ENCODE data around the gene NCOA3. TPM values are rescaled to one million over a fixed set of nuclear protein-coding genes. Genes with fewer than 3 reads are reported as not detected.
A peak's percentile ranks its signal among the peaks of the same experiment; 100 is the strongest.
"Not testable (repeated sequence)": the region's sequence is repeated elsewhere in the genome, so short reads cannot be mapped to it uniquely, and the experiment has no call there.

The NCOA3 gene
- polyA plus RNA-seq, 1 donor: 15.9 TPM

DNA sequence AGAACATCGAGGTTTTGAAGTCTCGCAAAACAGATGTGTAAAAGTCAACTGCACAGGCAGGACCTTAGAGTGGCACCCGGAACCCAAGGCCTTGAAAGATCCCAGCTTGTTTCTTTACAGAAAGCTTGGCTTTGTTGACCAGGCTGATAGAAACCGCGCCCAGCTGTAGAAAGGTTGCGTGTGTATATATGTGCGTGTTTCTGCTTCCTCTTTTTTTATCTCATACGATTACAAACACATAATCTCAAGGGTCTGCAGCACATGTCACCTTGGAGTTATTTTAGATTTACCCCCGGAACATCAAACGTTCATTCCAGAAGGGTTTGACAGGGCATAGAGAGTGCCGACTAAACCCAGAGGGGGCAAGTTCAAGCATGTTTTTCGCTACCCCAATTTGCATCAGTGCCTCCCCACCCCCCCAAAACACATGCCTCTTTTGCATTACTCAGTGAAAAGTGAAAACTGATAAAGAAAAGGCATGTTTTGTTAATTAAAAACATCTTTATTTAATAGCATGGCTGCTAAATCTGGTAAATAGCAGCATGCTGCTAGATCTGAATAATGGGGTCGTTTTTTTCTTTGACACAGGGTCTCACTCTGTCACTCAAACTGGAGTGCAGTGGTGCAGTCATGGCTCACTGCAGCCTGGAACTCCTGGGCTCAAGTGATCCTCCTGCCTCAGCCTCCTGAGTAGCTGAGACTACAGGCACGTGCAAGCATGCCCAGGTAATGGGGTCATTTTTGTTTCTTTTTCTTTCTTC is 33.2 kb upstream of the NCOA3 start:
- DNase-seq: no peak

GRCh38 chr20:47475419-47476044 is 26.2 kb upstream of the NCOA3 start:
- DNase-seq: no peak

GRCh38 chr20:47476452-47476851 is 25.2 kb upstream of the NCOA3 start:
- DNase-seq: no peak

DNA sequence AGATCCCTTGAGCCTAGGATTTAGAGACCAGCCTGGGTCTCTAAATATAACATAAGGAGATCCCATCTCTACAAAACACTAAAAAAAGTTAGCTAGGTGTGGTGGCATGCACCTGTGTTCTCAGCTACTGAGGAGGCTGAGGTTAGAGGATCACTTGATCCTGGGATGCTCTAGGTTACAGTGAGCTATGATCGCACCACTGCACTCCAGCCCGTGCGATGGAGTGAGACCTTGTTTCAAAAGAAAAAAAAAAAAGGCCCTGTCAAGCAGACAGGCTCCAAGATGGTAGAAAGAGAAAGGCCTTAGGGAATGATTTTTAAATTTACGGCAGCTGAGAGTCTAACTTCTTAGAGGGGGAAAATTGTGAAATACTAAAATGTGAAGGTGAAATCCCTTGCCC is 22.6 kb upstream of the NCOA3 start:
- no peak for DNase-seq

- DNase-seq: no peak
Observed at GRCh38 chr20:47479506-47479905, 22.2 kb upstream of the NCOA3 start.

DNA sequence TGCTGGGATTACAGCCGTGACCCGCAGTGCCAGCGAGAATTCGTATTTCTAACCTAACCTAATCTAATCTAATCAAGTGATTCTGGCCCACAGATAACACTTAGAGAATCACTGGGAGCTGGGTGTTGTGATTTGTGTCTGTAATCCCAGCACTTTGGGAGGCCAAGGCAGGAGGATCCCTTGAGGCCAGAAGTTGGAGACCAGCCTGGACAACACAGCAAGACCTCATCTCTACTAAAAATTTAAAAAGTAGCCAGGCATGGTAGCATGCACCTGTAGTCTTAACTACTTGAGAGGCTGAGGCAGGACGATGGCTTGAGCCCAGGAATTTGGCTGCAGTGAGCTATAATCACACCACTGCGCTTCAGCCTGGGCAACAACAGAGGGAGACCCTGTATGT is 21.4 kb upstream of the NCOA3 start:
- no peak for DNase-seq

DNA sequence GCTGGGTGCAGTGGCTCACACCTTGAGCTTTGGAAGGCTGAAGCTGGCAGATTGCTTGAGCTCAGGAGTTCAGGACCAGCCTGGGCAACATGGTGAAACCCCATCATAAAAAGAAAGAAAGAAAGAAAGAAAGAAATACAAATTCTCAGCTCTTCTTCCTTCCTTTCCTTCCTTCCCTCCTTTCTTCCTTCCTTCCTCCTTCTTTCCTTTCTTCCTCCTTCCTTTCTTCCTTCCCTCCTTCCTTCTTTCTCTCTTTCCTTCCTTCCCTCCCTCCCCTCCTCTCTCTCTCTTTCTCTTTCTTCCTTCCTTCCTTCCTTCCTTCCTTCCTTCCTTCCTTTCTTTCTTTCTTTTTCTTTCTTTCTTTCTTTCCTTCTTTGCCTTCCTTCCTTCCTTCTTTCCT is 21.0 kb upstream of the NCOA3 start:
- no peak for DNase-seq

DNA sequence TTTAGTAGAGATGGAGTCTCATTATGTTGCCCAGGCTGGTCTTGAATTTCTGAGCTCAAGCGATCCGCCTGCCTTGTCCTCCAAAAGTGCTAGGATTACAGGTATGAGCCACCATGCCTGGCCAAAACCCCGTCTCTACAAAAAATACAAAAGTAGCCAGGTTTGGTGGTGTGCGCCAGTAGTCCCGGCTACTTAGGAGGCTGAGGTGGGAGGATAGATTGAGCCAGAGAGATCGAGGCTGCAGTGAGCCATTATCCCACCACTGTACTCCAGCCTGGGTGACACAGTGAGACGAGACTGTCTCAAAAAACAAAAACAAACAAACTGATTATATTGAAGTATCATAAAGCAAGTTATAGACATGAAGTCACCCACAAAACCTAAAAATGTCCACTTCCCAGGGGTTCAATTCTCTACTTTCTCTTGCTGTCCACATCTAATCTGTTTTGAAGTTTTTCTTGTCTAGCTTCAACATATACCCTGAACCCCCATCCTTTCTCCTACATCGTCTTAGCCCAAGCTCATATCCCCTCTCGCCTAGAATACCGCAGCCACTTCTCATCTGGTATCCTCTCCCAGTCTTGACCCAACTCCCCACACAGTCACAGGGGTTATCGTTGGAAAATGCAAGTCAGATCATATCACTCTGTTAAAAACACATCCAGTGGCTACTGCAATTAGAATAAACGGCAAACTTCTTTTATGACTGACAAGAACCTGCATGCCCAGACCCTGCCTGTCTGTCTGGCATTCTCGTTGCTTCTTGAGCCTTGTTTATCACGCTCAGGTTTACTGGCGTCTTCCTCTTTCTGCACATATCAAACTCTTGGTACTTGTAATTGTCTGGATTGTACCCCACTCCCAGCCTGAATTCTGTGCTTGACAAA is 20.1 kb upstream of the NCOA3 start:
- DNase-seq: no peak

- DNase-seq: no peak
Observed at GRCh38 chr20:47482705-47483104, 19.0 kb upstream of the NCOA3 start.

- DNase-seq: no peak
Observed at GRCh38 chr20:47484303-47484702, 17.4 kb upstream of the NCOA3 start.

GRCh38 chr20:47487175-47487917 is 14.3 kb upstream of the NCOA3 start:
- no peak for DNase-seq

- DNase-seq: no peak
Observed at GRCh38 chr20:47489448-47489872, 12.2 kb upstream of the NCOA3 start.

- DNase-seq: no peak
Observed at GRCh38 chr20:47490795-47491194, 10.9 kb upstream of the NCOA3 start.

GRCh38 chr20:47492284-47492683 is 9.4 kb upstream of the NCOA3 start:
- no peak for DNase-seq

- DNase-seq: peak; percentile 83
Observed at GRCh38 chr20:47493175-47493962, 8.3 kb upstream of the NCOA3 start.

GRCh38 chr20:47493963-47494293 is 7.8 kb upstream of the NCOA3 start:
- no peak for DNase-seq

DNA sequence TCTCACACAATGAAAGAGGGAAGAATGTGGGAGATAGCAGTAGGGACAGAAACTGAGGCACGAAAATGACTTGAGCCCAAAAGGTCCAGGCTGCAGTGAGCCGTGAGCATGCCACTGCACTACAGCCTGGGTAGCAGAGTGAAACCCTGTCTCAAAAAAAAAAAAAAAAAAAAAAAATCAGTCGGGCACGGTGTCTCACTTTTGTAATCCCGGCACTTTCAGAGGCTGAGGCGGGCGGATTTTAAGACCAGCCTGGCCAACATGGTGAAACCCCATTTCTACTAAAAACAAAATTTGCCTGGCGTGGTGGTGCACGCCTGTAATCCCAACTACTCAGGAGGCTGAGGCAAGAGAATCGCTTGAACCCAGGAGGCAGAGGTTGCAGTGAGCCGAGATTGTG is 7.1 kb upstream of the NCOA3 start:
- not testable (repeated sequence) for DNase-seq

DNA sequence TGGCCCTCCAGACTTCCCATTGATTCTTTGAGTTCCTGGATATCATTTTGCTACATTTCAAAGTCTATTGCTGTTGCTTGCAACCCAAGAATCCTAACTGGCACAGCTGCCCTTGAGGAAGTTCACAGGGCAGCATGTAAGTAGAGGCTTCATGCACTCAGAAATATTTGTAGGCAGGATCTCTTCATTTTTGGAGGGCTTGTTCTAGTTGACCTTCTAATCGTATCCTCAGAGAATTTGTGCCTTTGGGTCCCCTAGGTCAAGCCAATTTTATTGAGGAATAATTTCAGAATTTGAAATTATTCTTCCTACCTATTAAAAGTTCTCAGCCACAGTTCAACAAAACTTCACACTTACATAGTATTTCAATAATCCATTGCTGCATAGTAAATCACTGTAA is 5.6 kb upstream of the NCOA3 start:
- DNase-seq: no peak

DNA sequence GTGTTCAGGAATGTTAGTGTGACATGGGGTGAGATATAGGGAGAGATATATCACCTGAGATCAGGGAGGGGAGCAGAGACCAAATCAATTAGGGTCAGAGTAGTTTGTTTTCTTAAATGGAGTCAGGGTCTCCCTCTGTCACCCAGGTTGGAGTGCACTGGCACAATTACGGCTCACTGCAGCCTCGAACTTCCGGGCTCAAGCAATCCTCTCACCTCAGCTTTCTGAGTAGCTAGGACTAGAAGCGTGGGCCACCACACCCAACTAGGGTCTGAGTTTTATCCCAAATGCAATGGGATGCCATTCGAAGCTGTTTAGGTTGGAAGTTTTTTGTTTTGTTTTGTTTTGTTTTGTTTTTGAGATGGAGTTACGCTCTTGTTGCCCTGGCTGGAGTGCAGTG is 3.1 kb upstream of the NCOA3 start:
- DNase-seq: no peak

GRCh38 chr20:47499053-47499452 is 2.6 kb upstream of the NCOA3 start:
- no peak for DNase-seq

- not testable (repeated sequence) for DNase-seq
Observed at GRCh38 chr20:47500082-47500481, 1.6 kb upstream of the NCOA3 start.

GRCh38 chr20:47500554-47500953 is 1.1 kb upstream of the NCOA3 start:
- DNase-seq: no peak

Data from hindlimb muscle (tissue), 1 donor.